HG03378 (cell line): Measurements from ENCODE around the gene TSPAN10.
"Not testable (repeated sequence)": the region's sequence is repeated elsewhere in the genome, so short reads cannot be mapped to it uniquely, and the experiment has no call there.

Experiments
- ATAC-seq: cut with Tn5 transposase; IDR thresholded peaks from one replicate; pipeline ENCODE4 v1.9.1; 2021; ENCODE audit warnings: mild to moderate bottlenecking, moderate library complexity; ENCODE audit not compliant: unreplicated experiment

Gene TSPAN10

GRCh38 chr17:81636505-81637288 is at the start of gene TSPAN10, which contains the start of gene NPLOC4:
Gene TSPAN10, plus strand, starts transcription at chr17:81637196. Its CDS starts 5,217 bp downstream, at chr17:81642413.
Gene NPLOC4, minus strand, starts transcription at chr17:81637112. Its CDS starts 182 bp downstream, at chr17:81636930.
- ATAC-seq = no peak

DNA sequence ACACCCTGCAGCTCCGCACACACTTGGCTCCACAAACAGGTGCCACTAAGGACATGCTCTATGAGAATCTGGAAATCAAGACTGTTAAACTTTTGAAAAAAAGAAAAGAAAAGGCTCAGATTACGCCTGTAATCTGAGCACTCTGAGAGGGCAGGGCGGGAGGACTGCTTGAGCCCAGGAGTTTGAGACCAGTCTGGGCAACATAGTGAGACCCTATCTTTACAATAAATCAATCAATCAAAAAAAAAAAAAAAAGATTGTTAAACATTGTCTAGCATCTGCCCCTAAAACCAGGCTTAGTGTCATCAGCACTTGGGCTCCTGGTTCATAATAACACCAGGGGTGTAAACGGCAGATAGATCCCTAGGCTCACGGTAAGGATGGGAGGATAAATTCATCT is 47.4 kb upstream of the TSPAN10 start:
- ATAC-seq = no peak

GRCh38 chr17:81590121-81590520 is 46.9 kb upstream of the TSPAN10 start:
- ATAC-seq = no peak

- no peak for ATAC-seq
Observed at GRCh38 chr17:81591971-81592370, 45.0 kb upstream of the TSPAN10 start.

DNA sequence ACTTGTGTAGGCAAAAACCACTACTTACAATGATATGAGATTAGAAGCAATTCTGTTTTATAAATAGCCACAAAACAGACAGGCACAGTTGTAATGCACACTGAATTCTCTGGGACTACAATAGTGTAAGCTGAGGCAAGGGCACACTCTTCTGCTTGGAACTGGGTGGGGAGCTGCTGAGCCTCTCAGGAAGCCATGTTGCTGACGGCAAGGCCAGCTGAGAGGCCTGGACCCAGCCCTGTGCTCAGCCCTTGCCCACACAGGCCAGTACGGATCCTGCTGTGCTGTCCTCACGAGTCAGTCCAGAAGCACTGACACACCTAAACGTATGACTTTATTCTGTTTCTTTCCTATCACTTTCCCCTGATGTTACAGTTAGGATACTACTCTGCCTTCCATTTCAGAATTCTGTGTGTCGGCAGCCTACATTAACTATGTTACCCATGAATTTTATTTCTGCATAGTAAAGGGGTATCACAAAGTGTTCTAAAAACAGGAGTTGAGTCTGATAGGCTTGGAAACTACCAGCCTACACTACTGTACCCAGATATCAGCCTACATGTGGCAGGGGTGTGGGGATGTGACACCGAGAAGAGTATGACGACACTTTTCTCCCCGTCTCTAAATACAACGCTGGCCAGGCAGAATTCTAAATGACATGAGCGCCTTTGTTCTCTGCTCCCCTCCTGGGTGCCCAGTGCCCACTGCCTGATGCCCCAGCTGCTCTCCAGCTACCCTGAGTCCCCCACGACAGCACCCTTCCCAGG is 43.7 kb upstream of the TSPAN10 start:
- no peak for ATAC-seq

- no peak for ATAC-seq
Observed at GRCh38 chr17:81599719-81600486, 37.1 kb upstream of the TSPAN10 start.

DNA sequence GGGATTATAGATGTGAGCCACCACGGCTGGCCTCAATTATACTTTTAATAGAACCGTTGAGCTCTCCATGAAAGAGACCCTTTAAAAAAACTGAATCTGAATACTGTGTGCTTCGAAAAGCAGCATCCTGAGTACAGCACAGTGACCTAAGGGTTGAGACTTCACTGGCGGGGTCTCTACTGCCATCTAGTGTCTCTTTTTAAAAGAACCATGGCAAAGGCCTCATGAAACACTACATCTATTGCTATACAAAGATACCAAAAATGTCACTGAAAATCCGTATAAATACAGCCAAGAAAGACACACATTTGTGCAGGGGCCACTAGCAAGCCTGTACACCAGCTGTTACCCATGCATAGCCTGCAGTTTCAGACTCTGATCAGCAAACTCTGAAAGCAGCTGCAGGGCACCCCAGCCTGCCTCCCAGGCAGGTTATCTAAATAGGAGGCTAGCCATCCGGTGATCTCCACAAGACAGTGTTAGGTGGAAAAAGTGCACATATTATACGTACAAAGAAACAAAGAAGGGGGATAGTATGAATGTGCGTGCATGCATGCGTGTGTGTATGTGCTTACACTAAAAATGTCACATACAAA is 35.4 kb upstream of the TSPAN10 start:
- no peak for ATAC-seq

DNA sequence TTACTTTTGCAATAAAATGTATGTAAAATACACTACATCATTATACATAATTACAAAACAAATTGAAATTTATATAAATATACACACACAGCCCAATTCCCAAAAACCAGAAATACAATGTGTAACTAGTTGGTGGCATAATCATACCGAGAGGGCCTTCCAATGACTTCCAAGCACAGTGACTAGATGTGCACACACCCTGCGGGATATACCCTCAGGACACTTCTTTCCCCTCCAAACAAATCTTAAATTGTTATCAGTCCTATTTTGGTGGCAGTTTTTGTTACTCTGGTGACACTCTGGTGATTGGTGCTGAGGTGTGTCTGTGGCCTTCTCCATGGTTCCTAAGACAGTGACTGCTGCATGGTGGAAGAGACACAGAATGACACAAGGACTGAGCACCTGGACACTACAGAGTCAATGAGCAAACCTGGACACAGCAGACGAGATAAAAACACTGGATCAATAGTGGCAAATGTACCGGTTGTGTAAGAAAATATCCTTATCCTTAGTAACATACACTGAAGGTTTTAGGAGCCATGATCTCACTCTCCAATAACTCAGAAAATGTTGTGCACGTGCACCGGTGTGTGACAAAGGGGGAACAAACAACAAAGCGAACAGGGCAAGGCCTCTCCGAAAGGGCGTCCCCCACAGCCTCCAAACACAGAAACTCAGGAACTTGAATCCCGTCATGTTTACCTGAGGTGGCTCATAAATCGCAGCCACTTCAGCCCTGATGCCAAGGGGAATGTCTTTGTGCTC is 33.0 kb upstream of the TSPAN10 start:
- ATAC-seq = no peak

DNA sequence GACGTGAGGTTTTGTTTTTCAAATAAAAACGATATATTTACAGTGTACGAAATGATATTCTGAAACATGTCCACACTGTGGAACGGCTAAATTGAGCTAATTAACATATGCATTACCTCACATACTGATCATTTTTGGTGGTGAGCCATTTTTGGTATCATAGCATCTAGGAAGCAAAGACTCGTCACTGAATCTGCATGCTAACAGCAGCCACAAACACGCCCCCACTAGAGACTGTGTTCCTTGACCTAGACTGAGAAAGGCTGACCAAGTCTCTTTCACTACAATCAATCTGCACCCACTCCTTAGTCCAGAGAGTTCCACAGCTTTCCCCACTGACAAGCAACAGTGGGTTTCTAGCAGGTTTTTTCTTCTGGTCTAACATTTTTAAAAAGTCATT is 29.6 kb upstream of the TSPAN10 start:
- ATAC-seq = no peak

DNA sequence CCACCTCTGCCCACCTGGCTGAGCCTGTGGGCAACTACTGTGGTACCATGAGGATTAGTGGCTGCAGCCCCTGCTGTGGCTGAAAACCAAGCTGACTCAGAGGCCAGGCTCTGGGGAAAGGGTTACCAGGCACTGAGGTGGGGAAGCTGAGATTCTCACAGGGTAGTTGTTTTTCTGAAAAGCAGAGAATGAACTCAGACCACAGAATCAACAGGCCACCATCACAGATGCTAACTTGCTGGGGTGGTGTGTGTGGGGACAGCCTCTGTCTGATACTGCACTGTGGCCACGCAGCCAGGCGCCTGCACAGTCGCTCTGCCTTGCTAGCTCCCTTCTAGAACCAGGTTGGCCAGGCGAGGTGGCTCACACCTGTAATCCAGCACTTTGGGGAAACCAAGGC is 28.9 kb upstream of the TSPAN10 start:
- no peak for ATAC-seq

- ATAC-seq = no peak
Observed at GRCh38 chr17:81608605-81609004, 28.4 kb upstream of the TSPAN10 start.

GRCh38 chr17:81609541-81610311 is 27.3 kb upstream of the TSPAN10 start:
- no peak for ATAC-seq

- ATAC-seq = no peak
Observed at GRCh38 chr17:81612172-81612970, 24.6 kb upstream of the TSPAN10 start.

DNA sequence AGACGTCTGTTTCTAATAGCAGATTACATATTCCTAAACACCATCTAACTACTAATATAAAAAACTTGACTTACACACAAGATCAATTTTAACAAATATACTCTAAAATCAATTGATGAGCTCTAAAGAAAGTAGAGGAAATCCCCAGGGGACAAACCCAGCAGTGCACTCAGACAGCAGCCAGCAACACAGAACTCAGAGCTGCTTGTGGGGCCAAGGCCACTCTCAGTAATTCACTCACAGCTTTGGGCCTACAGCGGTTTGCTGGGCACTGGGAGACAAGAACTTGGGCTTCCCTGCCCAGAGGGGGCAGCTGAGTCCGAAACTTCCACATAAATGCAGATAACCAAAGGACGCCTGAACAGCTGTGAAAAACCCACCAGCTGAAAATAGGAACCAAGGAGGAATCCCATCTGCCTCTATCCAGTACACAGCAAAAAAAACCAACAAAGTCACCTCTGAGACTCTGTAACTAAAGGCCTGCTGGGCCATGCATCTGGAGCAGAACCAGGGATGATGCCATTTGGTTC is 21.5 kb upstream of the TSPAN10 start:
- no peak for ATAC-seq

DNA sequence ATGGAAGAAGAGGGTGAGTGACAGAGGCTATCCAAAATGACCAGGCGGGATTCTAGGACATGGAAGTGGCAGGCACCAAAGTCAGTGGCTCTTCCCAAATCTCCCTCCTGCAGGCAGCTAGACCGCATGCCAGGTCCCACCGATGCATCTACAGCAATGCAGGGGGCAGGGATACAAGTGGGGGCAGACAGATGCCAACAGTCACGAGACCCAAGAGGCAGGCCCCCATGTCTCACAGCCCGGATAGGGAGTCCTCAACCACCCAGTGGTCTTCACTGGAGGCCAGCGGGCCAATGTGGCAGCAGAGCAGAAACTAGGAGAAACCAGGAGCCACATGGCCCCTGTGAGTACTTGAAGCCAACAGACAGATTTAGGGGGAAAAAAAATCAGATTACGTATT is 20.1 kb upstream of the TSPAN10 start:
- no peak for ATAC-seq

- ATAC-seq = not testable (repeated sequence)
Observed at GRCh38 chr17:81618307-81618706, 18.7 kb upstream of the TSPAN10 start.

- ATAC-seq = no peak
Observed at GRCh38 chr17:81621494-81622130, 15.4 kb upstream of the TSPAN10 start.

DNA sequence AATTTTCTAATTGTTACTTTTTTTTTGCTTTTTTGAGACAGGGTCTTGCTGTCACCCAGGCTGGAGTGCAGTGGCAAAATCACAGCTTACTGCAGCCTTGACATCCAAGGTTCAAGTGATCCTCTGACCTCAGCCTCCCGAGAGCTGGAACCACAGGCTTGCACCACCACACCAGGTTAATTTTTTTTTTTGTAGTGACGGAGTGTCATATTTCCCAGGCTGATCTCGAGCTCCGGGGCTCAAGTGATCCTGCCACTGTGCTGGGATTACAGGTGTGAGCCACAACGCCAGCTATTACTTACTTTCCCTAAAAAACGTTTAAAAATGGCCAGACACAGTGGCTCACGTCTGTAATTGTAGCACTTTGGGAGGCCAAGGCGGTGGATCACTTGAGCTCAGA is 6.7 kb upstream of the TSPAN10 start:
- no peak for ATAC-seq
